Urothelium cell line (cell line): ENCODE measurements around the gene NRN1L.
"Not testable (repeated sequence)": the region's sequence is repeated elsewhere in the genome, so short reads cannot be mapped to it uniquely, and the experiment has no call there.

ENCODE experiments used
- DNase-seq: peaks from one replicate; pipeline ENCODE4 v3.0.0; 2011; ENCODE audit warnings: low spot score, mixed read lengths
- FAIRE-seq: peaks from 2 replicates; lab custom pipeline; 2011; peaks lifted over from hg19 to GRCh38; lab: Jason Lieb, UNC

NRN1L gene

DNA sequence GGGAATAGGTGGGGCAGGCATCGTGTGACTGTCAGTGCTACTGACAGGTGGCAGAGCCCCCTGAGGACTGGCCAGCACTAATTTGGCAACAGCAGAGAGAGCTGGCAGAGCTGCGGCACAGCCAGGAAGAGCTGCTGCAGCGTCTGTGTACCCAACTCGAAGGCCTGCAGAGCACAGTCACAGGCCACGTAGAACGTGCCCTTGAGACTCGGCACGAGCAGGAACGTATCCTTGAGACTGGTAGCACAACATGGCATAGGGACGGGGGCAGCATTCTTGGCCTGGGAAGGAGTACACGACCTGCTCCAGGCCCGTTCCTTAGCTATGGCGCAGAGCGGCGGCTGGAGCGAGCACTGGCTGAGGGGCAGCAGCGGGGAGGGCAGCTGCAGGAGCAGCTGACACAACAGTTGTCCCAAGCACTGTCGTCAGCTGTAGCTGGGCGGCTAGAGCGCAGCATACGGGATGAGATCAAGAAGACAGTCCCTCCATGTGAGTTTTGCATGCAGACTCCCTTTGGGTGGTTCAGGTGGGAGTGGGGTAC lies 3.0 kb upstream of the NRN1L start:
- FAIRE-seq (no peak), DNase-seq (no peak)

DNA sequence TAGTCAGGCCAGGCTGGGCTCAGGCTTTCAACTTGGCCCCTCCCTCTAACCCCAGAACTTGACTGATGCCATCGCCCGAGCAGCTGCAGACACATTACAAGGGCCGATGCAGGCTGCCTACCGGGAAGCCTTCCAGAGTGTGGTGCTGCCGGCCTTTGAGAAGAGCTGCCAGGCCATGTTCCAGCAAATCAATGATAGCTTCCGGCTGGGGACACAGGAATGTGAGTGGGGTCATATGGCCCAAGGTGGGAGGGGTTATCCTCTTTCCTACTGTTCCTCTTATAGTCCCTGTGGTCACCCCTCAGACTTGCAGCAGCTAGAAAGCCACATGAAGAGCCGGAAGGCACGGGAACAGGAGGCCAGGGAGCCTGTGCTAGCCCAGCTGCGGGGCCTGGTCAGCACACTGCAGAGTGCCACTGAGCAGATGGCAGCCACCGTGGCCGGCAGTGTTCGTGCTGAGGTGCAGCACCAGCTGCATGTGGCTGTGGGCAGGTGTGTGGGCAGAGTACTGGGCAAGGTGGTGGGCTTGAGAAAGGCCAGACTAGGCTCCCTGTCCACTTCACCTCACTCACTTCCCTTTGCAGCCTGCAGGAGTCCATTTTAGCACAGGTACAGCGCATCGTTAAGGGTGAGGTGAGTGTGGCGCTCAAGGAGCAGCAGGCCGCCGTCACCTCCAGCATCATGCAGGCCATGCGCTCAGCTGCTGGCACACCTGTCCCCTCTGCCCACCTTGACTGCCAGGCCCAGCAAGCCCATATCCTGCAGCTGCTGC lies 2.1 kb upstream of the NRN1L start:
- DNase-seq: no peak
- no peak for FAIRE-seq

DNA sequence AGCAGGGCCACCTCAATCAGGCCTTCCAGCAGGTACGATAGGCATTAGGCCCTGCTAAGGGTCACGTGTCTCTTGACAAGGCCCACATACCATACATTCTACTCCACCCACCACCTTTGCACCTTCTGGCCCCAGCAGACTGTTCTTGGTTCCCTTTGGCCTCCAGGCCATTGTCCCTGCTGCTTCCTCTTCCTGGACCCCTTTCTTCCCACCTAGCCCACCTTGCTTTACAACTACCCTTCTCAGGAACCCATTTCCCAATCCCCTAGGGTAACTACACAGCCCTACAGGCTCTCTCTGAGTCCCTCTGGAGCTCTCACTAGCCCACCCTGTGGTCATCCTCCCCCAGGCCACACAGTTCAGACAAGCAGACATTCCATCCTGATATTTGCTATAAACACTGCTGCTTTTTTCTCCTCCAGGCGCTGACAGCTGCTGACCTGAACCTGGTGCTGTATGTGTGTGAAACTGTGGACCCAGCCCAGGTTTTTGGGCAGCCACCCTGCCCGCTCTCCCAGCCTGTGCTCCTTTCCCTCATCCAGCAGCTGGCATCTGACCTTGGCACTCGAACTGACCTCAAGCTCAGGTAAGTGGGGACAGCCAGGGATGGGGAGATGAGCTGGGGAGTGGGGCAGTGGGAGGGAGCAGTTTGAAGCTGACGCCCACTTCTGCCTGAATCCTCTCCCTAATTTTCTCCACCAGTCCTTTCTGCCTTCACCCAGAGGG lies 1.4 kb upstream of the NRN1L start:
- no peak for FAIRE-seq
- DNase-seq: no peak

DNA sequence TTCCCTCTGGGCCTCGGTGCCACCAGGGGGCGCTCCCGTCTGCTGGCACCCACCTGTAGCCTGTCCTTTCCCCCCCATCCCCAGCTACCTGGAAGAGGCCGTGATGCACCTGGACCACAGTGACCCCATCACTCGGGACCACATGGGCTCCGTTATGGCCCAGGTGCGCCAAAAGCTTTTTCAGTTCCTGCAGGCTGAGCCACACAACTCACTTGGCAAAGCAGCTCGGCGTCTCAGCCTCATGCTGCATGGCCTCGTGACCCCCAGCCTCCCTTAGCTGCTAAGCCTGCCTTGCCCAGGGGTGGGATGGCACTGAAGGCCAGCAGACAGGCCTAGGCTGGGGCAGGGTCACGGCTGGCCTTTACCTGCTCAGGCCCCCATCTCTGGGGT lies 818 bp upstream of the NRN1L start:
- DNase-seq (peak; percentile 80), FAIRE-seq (no peak)

DNA sequence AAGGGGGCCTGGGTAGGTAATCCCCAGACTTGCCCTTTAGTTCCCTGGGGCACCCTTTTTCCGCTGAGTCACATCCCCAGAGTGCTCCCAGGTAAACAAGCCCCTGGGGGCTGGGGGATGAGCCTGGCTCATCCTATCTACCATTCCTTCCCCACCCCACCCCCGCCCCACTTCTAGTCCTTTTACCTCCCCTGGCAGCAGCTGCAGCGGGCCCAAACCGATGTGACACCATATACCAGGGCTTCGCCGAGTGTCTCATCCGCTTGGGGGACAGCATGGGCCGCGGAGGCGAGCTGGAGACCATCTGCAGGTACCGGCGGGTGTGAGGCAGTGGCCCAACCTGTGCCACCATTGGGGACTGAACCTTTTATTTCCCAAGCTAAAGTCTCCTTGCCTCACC lies 860 bp downstream of the NRN1L start:
- no peak for FAIRE-seq
- no peak for DNase-seq

DNA sequence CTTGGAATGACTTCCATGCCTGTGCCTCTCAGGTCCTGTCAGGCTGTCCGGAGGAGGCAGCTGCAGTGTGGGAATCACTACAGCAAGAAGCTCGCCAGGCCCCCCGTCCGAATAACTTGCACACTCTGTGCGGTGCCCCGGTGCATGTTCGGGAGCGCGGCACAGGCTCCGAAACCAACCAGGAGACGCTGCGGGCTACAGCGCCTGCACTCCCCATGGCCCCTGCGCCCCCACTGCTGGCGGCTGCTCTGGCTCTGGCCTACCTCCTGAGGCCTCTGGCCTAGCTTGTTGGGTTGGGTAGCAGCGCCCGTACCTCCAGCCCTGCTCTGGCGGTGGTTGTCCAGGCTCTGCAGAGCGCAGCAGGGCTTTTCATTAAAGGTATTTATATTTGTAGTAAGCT lies 1.3 kb downstream of the NRN1L start:
- FAIRE-seq (no peak), DNase-seq (no peak)

DNA sequence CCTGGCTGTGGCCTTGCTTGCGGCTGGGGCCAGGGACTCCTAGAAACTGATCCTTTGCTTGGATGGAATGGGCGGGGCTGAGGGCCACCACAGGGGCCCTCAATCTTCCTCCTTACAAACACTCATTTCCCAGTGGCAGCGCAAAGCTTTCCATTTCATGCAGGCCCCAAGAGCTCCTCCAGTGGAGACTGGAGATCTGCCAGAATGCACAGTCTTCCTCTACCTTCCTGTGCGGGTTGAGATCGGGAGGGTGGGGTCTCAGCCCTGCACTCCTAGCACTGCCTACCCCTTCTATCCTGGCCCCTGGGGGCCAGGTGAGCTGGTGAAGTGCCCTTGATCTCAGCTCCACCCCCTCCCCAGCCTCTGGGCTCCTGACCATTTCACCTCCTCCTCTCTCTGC lies 1.7 kb downstream of the NRN1L start:
- no peak for DNase-seq
- no peak for FAIRE-seq

DNA sequence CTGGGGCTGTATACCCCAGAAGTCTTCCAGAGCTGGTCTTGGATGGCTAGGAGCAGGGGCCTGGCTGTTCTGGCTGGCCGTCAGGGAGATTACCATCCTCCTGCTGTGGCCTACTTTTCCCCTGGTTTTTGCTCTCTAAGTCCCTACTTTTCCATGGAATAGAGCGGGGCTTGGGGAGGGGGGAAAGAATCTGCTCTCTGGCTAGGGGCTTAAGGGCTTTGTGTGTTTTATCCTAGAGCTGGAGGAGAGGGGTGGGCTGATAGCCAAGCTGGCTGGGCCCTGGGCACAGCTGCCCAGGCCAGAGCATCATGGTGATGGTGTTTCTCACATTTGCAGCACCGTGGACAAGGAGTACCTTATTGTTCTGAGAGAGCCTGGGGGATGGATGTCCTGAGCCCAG lies 3.6 kb downstream of the NRN1L start:
- no peak for DNase-seq
- no peak for FAIRE-seq

DNA sequence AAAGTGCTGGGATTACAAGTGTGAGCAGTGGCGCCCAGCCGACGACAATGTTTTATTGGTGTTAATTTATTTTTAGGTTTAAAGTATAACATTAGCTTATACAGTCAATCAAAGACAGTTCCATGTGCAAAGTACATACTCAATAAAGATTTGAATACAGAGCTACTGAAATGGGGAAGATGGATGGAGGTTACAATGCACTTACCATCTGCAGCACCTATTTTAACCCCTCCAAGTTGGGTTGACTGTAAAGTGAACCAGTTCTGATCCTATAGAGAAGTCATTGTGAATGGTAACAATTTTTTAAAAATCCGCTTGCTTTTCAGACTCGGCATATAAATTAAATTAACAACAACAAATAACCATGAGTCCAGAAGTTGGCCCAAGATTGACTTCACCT lies 7.7 kb downstream of the NRN1L start:
- FAIRE-seq (no peak), DNase-seq (no peak)

DNA sequence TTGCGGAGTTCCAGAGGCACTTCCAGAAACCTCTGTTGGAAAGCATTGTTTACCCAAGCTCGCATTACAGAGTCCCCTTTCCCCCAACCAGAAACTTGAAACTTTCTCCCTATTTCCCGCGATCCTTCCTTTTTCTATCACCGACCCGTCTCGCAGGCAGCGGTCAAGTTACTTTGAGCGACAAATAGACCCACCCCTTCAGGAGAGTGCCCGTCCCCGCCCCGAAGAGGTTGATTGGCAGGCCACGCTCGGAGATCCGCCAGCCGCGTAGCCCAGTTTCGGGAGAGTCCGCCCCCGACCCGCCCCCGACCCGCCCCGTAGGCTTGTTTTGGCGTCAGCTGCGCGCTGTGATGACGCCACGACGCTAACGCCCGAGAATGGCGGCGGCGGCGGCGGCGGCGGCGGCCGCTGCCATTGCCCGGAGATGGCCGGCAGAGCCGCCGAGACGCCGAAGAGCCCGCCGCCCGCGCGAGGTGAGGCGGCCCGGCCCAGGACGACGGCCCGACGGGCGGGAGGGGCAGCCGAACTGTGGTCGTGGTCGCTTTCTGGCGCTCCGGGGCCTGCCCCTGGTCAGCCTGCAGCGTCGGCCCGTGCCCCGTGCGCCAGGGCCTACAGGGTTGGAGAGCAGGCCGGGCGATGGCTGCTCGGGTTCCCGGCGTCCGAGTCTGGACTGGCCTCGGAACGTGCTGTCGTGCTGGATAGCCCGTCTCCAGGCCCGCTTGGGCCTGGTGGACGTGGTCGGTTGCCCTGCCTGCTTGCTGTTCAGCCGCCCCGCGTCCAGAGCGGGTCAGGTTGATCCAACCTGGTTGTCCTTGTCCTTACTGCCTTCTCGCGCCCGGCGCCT lies 8.4 kb downstream of the NRN1L start, which contains the start of gene PSKH1:
Gene PSKH1, plus strand, starts transcription at position 356 of the 844 bp plus-strand sequence. CDS start 15,496 bp downstream, outside the sequence.
- DNase-seq: peak; percentile 99
- no peak for FAIRE-seq

DNA sequence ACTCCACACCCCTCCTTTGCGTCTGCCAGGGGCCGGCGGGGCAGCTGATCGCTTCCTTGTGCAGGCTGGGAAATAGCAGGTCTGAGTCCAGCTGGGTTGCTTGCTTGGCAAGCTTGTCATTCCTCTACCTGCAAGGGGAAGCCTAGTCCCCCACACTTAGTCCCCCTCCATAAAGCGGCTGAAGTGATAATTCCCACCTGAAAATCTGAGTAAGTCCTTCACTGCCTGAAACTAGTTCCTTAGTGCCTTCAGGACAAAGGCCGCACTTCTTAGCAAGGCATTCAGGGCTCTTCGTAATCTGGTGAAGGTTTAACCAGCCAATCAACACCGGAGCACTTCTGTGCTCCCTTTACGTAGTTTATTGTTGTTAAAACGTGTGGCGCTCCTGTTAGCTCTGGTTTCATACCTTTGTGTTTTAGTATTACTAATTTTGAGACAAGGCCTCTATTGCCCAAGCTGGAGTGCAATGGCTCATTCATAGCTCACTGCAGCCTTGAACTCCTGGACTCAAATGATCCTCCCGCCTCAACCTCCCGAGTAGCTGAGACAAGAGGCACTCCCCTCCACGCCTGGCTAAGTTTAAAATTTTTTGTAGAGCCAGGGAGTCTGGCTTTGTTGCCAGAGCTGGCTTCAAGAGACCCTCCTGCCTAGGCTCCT lies 9.2 kb downstream of the NRN1L start:
- DNase-seq: peak; percentile 21
- no peak for FAIRE-seq

DNA sequence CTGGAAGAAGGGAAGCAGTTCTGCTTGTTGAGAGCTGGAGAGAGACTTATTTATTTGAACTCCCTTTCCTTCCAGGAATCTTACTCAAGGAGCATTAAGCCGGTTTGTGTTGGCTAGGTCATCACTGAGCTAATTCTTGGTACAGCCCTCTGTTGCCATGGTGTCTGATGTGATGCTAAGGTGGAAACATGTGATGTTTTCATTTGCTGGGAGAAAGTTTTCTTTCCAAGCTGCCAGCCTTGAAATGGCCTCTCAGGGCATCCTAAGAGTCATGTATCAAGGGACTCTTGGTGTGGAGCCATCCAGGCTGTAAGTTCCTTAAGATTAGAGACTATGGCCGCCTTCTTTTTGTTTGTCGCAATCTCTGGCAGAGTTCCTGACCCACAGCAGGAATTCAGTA lies 12.5 kb downstream of the NRN1L start:
- FAIRE-seq: no peak
- no peak for DNase-seq

DNA sequence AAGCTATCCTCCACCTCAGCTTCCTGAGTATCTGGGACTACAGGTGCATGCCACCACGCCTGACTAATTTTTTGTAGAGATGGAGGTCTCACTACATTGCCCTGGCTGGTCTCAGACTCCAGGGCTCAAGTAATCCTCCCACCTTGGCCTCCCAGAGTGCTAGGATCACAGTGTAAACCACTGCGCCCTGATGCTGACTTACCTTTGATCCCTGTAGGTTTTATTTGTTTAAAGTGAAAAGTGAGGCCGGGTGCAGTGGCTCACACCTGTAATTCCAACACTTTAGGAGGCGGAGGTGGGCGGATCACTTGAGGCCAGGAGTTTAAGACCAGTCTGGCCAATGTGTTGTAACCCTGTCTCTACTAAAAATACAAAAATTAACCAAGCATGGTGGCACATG lies 17.0 kb downstream of the NRN1L start:
- DNase-seq: no peak
- FAIRE-seq: no peak

DNA sequence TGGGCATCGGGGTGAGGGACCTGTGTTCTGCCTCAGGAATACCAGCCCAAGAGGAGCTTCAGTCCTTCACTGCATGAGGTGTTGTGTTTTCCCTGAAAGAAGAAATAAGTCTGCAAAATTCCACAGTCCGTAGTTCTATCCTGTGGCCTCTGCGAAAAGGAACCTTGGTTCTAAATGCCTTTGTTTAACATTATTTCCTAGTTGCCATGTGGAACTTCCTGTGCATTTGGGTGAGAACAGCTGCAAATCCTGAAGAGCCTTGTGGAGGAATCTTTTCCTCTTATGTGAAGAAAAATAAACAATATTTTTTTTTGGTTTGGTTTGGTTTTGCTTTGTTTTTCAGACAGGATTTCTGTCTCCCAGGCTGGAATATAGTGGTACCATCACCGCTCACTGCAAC lies 18.1 kb downstream of the NRN1L start:
- DNase-seq (no peak), FAIRE-seq (no peak)

DNA sequence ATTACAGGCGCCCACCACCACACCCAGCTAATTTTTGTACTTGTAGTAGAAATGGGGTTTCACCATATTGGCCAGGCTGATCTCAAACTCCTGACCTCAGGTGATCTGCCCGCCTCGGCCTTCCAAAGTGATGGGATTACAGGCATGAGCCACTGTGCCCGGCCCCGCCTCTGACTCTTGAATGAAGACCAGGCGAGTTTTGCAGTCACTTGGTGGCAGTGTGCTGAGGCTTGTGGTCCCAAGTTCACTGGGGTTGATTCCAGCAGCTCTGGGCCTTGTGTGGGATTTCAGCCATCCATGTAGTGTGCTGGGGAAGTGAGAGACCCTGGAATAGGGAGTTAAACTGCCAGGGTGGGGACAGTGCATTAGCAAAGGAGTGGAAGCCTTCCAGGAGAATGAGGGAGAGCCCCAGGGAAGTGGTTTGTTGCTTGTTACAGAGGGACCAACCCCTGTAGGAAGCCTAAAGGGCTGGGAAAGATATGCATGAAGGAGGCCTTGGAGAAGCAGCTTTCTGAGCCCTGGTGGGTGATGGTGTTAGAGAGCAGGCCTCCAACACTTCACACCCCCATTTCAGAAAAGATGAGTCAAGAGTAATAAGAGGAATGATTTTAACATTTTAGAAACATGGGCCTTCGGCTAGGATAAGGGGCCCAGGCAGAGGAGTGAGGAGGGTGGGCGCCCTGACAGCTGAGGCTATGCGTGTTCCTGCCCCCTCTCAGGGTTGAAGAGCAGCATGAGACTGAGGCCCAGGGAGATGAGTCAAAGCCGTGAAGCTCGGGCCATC lies 22.9 kb downstream of the NRN1L start:
- FAIRE-seq (no peak), DNase-seq (no peak)

DNA sequence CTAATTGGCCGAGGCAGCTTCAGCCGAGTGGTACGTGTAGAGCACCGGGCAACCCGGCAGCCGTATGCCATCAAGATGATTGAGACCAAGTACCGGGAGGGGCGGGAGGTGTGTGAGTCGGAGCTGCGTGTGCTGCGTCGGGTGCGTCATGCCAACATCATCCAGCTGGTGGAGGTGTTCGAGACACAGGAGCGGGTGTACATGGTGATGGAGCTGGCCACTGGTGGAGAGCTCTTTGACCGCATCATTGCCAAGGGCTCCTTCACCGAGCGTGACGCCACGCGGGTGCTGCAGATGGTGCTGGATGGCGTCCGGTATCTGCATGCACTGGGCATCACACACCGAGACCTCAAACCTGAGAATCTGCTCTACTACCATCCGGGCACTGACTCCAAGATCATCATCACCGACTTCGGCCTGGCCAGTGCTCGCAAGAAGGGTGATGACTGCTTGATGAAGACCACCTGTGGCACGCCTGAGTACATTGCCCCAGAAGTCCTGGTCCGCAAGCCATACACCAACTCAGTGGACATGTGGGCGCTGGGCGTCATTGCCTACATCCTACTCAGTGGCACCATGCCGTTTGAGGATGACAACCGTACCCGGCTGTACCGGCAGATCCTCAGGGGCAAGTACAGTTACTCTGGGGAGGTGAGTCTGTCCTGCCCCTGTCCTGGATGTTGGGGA lies 24.5 kb downstream of the NRN1L start:
- DNase-seq (no peak), FAIRE-seq (no peak)

DNA sequence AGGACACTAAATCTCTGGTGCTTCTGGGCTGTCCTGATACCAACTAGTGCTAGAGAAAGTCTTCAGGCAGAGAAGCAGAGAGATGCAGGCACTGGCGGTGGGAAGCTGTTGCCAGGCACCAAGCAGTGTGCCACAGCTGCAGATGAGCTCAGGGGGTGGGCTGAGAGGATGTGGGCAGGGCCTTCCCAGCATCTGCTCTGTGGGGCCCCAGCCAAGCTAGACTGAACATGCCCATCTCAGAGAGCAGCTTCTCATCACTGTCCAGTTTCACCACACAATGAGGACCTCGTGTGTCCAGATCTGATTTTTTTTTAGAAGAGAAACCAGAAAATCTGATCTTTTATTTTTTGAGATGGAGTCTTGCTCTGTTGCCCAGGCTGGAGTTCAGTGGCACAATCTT lies 25.5 kb downstream of the NRN1L start:
- no peak for DNase-seq

DNA sequence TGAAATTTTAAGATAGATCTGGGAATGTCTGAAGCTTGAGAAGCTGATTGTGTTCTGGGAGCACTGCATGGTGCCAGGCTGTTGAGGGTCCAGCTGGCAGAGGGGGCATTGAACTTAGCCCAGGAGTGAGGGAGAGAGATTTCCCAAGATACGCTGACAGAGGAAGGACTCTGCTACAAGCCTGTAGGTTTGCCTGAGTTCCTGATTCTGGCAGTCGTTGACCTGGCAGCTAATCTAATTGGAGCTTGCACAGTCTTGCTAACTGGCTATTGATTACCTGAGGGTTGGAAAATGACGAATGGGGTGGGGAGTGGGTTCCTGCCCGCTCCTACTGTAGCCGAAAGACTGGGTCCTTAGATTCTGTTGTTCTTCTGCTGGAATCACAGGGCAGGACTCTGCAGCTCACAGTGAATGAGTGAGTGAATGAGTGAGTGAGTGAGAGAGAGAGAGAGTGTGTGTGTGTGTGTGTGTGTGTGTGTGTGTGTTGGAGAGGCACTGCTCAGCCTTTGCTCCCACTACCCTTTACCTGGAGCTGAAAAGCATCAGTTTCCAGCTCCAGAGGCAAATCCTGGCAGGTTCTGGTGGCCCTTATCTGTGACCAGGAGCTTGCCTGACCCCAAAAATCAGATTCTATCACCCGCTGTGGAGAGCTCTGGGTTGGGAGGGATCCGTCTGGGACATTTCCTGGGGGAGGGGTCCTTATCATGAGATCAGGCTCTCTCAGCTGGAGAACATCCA lies 30.2 kb downstream of the NRN1L start:
- DNase-seq (no peak), FAIRE-seq (no peak)

More for the DNA sequence above, 25.5 kb downstream of the NRN1L start:
- FAIRE-seq: no peak

DNA sequence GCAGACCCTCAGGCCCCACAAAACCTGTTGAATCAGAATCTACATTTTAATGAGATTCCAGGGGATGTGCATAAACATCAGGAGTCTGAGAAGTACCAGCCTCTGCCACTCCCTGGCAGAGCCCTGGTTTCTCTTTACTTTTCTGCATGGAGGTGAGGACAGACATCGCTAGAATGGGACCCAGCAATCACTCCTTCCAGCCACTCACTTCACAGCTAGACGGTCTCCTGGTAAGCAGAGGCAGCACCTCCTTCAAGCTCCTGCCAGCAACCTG lies 30.7 kb downstream of the NRN1L start:
- DNase-seq, FAIRE-seq: not testable (repeated sequence)
